ENCODE measurements around the gene LGR6.

GRCh38 chr1:202251424-202252256, 58.0 kb downstream of the LGR6 start:
- TF ChIP-seq CTCF (IDR thresholded peaks at IDR 0.05) (no peak), POLR2A (IDR thresholded peaks at IDR 0.05) (no peak)

Data from Peyer's patch (tissue), 4 donors.